ENCODE data around the gene SNX24. TPM values are rescaled to one million over a fixed set of nuclear protein-coding genes. Genes with fewer than 3 reads are reported as not detected.

The SNX24 gene
- total and polyA plus RNA-seq, 9 of the 15 experiments (the other 6 are each of a cell fraction or from before 2014, with no cell fraction given): 5.3 to 10.1 (median 7.9) TPM

DNA sequence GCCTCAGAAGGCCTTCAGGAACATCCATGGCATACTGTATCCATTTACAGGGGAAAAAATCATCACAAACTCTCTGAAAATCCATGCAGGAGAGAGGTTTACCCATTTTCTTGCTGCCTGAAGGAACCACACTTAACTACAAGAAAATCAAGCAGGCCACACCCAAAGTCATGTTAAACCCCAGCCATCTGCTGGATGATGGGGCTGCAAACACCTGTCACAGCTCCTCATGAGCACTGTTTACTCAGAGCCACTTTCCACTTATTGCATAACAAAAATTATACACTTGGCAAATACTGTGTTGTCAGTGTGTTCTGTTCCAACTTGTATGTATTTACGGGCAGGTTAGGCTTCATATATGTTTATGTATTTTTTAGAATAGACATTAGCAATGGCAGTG lies 155.3 kb downstream of the SNX24 start:
- intact Hi-C loops (cut with micrococcal nuclease): loop anchor here (1.0 to 5.0 kb wide), 4 partner anchors 103 to 498 kb away; no protein-coding TSS in a partner anchor
- WGBS (ENCODE audit: insufficient coverage, low coverage, missing lambda C conversion rate): 35% methylated on average over 1 of the region's 1 CpG
- FAIRE-seq (no peak), ATAC-seq (no peak), DNase-seq (ENCODE audit: extremely low read depth in 1 of 4, low spot score in 3 of 4) (no peak)
- Histone ChIP-seq H3K27me3 (ENCODE audit: control insufficient read depth in 2 of 2, insufficient read depth in 2 of 2, low read length in 2 of 2) (peaks cover 0 to 6% of the 10 kb centered on the region in 2 experiments; a peak in 1 of 5 replicates), H3K4me2 (ENCODE audit: insufficient read depth, low read length) (no peak overlapping the region), H3K79me2 (ENCODE audit: control insufficient read depth, insufficient read depth, low read length) (no peaks in the 10 kb centered on the region), H3K27ac (ENCODE audit: extremely low read depth, low read depth, low read length) (no peak overlapping the region), H2AFZ (ENCODE audit: low read depth, low read length) (no peak overlapping the region), H3K9me3 (replicated peaks; ENCODE audit: control insufficient read depth, insufficient read depth, low read depth, low read length) (no peaks in the 10 kb centered on the region), H4K20me1 (replicated peaks; ENCODE audit: control insufficient read depth, insufficient read depth, low read length) (no peaks in the 10 kb centered on the region), H3K4me3 (no peak overlapping the region), H3K9me1 (ENCODE audit: control insufficient read depth, insufficient read depth, low read length) (no peaks in the 10 kb centered on the region), H3K36me3 (ENCODE audit: control insufficient read depth, insufficient read depth, low read length) (no peaks in the 10 kb centered on the region), H3K9ac (ENCODE audit: insufficient read depth in 1 of 2, low read depth in 2 of 2, low read length in 2 of 2) (no peak overlapping the region), H3K4me1 (replicated peaks in 1 of 2; ENCODE audit: control insufficient read depth in 2 of 2, insufficient read depth in 2 of 2, low read length in 2 of 2) (no peaks in the 10 kb centered on the region)
- in situ Hi-C loops (cut with MboI): no loop called here
- no TSS peak for BruUV-seq (replicated peaks)
- POLR2A ChIA-PET: no interaction called here
- CTCF ChIA-PET (ENCODE audit: low intra/inter-chr PET ratio): interaction anchor here (1.6 to 2.4 kb wide), 2 partner anchors 104 to 485 kb away, joined by 8 to 15 read pairs; no protein-coding TSS in a partner anchor
- TF ChIP-seq, protein P1, sequence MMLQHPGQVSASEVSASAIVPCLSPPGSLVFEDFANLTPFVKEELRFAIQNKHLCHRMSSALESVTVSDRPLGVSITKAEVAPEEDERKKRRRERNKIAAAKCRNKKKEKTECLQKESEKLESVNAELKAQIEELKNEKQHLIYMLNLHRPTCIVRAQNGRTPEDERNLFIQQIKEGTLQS (IDR thresholded peaks at IDR 0.05): no peak
- TF ChIP-seq, protein P1 (CRISPR knock-in tag; conservative IDR thresholded peaks at IDR 0.05): no peak

DNA sequence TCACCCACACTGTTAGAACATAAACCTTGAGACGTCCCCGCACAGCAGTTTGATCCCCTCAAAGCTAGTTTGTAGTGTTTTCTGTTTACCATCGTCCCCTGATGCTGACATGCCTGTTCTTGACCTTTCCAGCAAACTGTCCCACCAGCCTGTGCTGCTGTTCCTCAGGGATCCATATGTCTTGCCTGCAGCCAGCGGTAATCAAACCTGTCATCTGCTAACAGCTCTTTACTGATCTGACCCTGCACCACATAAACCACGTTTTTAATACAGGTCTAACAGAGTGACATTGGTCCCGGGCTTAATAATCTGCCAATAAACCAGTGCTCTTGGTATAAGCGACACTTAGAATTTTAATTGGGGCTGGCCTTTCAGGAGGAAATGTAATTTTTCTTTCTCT lies 156.4 kb downstream of the SNX24 start:
- H3K4me3 ChIP-seq: no peak overlapping the region
- no peak for TF ChIP-seq SREBF2 (CRISPR knock-in tag; IDR thresholded peaks at IDR 0.05)
- TF ChIP-seq, protein P2, sequence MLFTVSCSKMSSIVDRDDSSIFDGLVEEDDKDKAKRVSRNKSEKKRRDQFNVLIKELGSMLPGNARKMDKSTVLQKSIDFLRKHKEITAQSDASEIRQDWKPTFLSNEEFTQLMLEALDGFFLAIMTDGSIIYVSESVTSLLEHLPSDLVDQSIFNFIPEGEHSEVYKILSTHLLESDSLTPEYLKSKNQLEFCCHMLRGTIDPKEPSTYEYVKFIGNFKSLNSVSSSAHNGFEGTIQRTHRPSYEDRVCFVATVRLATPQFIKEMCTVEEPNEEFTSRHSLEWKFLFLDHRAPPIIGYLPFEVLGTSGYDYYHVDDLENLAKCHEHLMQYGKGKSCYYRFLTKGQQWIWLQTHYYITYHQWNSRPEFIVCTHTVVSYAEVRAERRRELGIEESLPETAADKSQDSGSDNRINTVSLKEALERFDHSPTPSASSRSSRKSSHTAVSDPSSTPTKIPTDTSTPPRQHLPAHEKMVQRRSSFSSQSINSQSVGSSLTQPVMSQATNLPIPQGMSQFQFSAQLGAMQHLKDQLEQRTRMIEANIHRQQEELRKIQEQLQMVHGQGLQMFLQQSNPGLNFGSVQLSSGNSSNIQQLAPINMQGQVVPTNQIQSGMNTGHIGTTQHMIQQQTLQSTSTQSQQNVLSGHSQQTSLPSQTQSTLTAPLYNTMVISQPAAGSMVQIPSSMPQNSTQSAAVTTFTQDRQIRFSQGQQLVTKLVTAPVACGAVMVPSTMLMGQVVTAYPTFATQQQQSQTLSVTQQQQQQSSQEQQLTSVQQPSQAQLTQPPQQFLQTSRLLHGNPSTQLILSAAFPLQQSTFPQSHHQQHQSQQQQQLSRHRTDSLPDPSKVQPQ (CRISPR knock-in tag; IDR thresholded peaks at IDR 0.05; ENCODE audit: borderline replicate concordance): no peak
- no peaks in the 10 kb centered on the region for H3K9me3 ChIP-seq (replicated peaks; ENCODE audit: control insufficient read depth, insufficient read depth, low read depth, low read length)
- H3K36me3 ChIP-seq (ENCODE audit: control insufficient read depth, insufficient read depth, low read length): no peaks in the 10 kb centered on the region
- no TSS peak for BruUV-seq (replicated peaks)
- intact Hi-C loops (cut with micrococcal nuclease): loop anchor here (5.0 kb wide), 2 partner anchors 300 to 500 kb away; no protein-coding TSS in a partner anchor
- in situ Hi-C loops (cut with MboI): no loop called here
- H3K4me1 ChIP-seq (replicated peaks in 1 of 2; ENCODE audit: control insufficient read depth in 2 of 2, insufficient read depth in 2 of 2, low read length in 2 of 2): no peaks in the 10 kb centered on the region
- 26% methylated on average over 7 of the region's 7 CpGs for WGBS (ENCODE audit: insufficient coverage, low coverage, missing lambda C conversion rate)
- FAIRE-seq (no peak), DNase-seq (ENCODE audit: extremely low read depth in 1 of 4, low spot score in 3 of 4) (no peak), ATAC-seq (no peak)
- POLR2A ChIA-PET: no interaction called here
- no peak overlapping the region for H3K9ac ChIP-seq (ENCODE audit: insufficient read depth in 1 of 2, low read depth in 2 of 2, low read length in 2 of 2)
- no peak overlapping the region for H2AFZ ChIP-seq (ENCODE audit: low read depth, low read length)
- H3K9me1 ChIP-seq (ENCODE audit: control insufficient read depth, insufficient read depth, low read length): no peaks in the 10 kb centered on the region
- CTCF ChIA-PET (ENCODE audit: low intra/inter-chr PET ratio): no interaction called here
- no peaks in the 10 kb centered on the region for H3K79me2 ChIP-seq (ENCODE audit: control insufficient read depth, insufficient read depth, low read length)
- no peaks in the 10 kb centered on the region for H4K20me1 ChIP-seq (replicated peaks; ENCODE audit: control insufficient read depth, insufficient read depth, low read length)
- no peak overlapping the region for H3K27ac ChIP-seq (ENCODE audit: extremely low read depth, low read depth, low read length)
- no peaks in the 10 kb centered on the region for H3K27me3 ChIP-seq (ENCODE audit: control insufficient read depth in 2 of 2, insufficient read depth in 2 of 2, low read length in 2 of 2)
- H3K4me2 ChIP-seq (ENCODE audit: insufficient read depth, low read length): no peak overlapping the region
